ENCODE results near the gene PRSS57.
"Not testable (repeated sequence)": the region's sequence is repeated elsewhere in the genome, so short reads cannot be mapped to it uniquely, and the experiment has no call there.

Gene PRSS57

DNA sequence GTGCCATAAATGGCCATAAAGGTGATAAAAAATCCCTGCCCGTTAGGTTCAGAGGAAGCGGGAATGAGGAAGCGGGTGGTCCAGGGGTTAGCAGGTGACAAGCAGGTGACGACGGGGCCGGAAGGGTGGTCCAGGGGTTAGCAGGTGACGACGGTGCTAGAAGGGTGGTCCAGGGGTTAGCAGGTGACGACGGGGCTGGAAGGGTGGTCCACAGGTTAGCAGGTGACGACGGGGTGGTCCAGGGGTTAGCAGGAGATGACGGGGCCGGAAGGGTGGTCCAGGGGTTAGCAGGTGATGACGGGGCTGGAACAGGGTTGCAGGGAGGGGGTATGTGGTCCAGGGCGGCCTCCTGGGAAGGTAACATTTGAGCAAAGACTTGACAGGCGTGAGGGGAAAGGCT lies 6.3 kb downstream of the PRSS57 start:
- no peak for DNase-seq

GRCh38 chr19:688214-688613 lies 7.0 kb downstream of the PRSS57 start:
- DNase-seq: no peak

DNA sequence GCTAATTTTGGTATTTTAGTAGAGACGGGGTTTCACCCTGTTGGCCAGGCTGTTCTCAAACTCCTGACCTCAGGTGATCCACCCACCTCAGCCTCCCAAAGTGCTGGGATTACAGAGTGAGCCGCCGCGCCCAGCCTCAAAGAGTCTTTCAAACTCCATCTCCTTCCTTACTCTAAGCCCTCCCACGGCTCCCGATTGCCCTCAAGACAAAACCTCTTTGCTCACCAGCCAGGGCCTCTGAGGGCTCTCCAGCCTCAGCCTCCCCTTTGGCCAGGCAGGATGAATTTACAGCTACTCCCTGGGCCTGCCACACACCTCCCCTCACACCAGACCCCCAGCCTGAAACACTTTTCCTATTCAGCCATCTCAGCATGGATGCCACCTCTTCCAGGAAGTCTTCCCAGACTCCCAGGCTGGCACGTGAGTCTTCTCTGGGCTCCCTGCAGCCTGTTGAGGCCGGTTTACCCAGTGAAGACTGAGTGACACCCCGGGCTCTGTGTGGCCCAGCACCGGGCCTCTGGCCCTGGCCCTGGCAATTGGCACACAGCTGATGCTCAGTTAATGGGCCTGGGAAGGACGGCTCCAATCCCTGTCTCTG lies 7.6 kb downstream of the PRSS57 start:
- DNase-seq: no peak

DNA sequence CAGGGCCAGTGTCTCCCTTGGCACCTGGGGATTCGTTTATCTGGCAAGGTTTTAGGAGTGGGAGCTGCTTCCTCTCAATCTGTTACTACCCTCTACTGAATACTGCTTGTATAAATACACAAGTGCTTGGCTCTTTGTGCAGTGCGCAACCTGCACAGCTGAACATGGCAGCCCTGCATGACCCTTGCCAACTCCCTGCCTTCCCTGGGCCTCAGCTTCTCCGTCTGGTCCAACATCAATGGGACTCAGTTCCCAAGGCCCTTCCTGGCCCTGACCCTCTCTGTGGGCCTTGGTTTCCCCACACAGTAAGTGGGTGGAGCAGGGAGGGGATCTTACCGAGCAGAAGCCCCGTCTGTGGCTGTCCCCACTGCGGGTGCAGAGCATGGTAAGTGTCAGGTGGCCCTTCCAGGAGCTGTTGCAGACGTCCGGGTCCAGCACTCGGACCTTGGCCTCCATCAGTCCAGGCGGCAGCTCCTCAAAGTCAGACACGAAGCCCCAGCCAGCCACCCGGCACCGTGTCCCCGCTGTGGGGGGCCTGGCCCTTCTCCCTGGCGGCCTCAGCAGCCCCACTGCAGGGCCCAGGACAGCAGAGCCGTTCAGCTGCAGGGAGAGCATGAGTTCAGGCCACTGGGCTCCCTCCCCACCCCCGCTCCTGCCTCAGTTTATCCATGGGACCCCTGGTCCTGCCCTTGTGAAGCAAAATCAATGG lies 8.5 kb downstream of the PRSS57 start:
- DNase-seq: no peak

- no peak for DNase-seq
These were observed 9.8 kb downstream of the PRSS57 start for GRCh38 chr19:685454-685931.

DNA sequence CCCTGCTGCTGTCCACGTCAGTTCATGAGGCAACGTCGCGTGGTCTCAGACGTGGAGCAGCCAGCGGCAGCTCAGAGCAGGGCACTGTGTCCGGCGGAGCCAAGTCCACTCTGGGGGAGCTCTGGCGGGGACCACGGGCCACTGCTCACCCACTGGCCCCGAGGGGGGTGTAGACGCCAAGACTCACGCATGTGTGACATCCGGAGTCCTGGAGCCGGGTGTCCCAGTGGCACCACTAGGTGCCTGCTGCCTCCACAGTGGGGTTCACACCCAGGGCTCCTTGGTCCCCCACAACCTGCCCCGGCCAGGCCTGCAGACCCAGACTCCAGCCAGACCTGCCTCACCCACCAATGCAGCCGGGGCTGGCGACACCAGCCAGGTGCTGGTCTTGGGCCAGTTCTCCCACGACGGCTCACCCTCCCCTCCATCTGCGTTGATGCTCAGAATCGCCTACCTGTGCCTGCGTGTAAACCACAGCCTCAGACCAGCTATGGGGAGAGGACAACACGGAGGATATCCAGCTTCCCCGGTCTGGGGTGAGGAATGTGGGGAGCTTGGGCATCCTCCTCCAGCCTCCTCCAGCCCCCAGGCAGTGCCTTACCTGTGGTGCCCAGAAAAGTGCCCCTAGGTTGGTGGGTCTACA lies 12.5 kb downstream of the PRSS57 start:
- DNase-seq: no peak

DNA sequence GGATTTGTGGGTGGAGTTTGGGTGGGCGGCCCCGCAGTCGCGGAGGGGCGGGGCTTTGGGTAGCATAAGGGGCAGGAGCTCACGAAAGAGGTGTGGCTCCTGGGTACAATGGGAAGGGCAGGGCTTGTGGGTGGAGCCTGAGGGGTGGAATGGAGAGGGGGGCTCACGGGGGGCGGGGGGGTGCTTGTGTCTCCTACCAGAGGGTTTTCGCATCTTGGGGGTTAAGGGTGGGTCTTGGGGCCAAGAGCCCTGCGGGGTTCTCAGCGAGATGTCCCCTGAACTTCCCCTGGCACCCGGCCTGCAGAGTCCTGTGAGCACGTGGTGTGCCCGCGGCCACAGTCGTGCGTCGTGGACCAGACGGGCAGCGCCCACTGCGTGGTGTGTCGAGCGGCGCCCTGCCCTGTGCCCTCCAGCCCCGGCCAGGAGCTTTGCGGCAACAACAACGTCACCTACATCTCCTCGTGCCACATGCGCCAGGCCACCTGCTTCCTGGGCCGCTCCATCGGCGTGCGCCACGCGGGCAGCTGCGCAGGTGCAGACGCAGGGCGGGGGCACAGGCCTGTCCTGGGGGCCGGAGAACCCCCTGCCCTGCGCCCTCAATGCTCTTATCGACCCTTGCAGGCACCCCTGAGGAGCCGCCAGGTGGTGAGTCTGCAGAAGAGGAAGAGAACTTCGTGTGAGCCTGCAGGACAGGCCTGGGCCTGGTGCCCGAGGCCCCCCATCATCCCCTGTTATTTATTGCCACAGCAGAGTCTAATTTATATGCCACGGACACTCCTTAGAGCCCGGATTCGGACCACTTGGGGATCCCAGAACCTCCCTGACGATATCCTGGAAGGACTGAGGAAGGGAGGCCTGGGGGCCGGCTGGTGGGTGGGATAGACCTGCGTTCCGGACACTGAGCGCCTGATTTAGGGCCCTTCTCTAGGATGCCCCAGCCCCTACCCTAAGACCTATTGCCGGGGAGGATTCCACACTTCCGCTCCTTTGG lies 13.9 kb downstream of the PRSS57 start:
- peak; percentile 68 for DNase-seq

DNA sequence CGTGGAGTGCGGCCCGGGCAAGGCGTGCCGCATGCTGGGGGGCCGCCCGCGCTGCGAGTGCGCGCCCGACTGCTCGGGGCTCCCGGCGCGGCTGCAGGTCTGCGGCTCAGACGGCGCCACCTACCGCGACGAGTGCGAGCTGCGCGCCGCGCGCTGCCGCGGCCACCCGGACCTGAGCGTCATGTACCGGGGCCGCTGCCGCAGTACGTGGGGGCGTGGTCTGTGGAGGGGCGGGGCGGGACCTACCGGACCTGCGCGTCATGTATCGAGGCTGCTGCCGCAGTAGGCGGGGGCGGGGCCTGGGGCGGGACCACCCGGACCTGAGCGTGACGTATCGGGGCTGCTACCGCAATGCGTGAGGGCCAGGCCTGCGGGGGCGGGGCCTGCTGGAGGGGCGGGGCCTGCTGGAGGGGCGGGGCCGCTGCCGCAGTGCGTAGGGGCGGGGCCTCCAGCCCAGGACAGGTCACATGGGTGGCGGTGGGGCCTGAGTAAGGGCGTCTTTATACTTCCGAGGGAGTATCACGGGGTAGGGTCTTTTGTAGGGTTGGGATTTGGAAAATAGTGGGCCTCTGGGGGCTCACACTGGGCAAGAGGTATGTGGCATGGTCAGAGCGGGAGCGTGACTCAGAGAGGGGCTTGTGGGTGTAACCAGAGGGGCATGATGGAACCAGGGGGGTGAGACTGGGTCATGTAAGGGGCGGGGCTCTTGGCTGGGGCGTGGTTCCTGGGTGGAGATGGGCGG lies 14.8 kb downstream of the PRSS57 start:
- DNase-seq: peak; percentile 89

DNA sequence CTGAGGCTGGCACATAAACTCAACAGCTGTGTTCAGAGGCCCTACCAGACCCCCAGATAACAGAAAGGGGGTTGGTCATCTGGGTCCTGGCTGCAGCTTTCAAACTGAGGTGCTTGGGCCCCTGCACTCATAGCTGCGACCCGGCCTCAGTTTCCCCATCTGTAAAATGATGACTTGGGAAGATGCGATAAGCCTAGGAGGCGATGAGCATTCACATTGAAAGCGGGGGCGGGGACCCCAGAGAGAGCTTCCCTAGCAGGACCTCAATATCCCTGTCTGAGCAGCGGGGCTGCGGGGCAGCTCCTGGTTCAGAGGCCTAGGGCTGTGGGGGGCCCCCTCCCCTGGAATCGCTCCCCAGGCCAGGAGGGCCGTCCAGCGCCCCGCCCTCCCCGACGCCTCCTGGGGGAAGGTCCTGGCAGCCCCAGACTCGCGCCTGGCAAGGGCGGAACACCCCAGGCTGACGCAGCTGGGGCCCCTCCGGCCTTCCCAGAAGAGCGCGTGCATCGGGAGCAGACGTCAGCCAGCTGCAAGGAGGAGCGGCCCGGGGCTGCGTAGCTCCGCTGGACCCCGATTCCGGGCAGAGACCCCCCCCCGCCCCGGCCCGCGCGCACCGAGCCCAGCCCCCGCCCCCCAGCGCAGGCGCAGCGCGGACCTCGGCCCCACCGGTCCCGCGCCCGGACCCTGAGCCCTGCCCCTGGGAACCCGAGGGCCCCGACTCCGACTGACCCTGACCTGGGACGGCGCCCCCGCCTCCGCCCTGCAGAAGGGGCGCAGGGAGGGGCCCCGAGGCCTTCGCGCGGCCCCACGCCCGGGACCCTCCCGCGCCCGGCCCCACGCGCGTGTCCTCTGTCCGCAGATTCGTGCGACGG lies 15.6 kb downstream of the PRSS57 start:
- DNase-seq: no peak

DNA sequence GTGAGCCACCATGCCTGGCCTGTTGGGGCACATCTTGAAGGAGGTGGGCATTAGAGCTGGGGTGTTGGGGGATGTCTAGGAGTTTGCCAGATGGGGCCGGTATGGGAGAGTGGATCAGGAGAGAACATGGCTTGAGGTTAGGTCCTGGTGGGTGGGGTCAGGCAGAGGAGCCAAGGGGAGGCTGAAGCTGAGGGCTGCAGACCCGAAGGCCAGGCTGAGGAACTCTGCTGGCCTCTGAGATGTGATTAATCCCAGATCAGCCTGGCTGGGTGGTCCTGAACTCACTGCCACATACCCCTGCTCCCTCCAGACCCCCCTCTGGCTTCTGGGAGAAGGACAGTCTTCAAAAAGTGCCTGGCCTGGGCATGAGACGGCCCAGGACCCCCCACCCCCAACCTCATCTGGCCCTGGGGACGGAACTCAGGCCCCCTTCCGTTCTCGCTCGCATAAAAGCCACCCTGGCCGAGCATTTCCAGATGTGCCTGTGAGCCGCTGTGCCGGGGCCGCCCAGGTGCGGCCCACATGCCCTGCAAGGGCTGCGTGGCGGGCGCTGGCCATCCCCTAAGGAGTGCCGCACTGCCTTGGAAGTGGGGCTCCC lies 16.4 kb downstream of the PRSS57 start:
- no peak for DNase-seq

DNA sequence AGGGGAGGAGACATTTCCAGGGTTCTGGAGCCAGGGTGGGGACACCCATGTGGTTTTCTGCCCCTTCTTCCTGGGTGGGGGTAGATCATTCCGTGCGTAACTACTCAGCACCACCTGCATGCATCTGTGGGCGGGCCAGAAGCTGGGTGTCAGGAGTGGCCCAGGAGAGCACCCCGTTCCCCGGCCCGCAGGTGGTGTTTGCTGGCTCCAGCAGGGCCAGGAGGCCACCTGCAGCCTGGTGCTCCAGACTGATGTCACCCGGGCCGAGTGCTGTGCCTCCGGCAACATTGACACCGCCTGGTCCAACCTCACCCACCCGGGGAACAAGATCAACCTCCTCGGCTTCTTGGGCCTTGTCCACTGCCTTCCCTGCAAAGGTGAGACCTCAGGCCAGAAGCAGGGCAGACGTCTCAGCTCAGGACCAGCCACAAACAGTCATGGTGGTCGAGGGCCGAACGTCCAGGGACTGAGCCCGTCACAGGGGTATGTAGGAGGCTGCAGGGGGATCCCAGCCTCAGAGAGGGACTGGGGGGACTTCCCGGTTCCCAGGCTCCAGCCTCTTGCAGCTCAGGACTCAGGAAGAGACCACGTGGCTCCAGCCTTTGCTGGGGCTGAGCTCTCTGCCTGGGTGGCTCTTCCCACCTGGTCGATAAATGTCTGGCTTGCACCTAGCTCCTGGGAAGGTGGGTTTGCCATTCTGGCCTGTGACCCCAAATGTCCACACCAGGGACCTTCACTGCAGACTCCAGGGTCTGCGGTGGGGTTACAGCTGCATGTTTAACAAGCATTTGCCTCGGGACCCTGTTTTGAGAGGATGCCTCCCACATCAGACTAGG lies 17.4 kb downstream of the PRSS57 start:
- DNase-seq: no peak

- DNase-seq: no peak
These were observed 18.1 kb downstream of the PRSS57 start for GRCh38 chr19:677201-677600.

GRCh38 chr19:676339-677105 lies 18.7 kb downstream of the PRSS57 start, which contains the start of gene FSTL3:
TSS of gene FSTL3 (plus strand) at chr19:676392. CDS start at chr19:676424, 32 bp downstream.
- no peak for DNase-seq

DNA sequence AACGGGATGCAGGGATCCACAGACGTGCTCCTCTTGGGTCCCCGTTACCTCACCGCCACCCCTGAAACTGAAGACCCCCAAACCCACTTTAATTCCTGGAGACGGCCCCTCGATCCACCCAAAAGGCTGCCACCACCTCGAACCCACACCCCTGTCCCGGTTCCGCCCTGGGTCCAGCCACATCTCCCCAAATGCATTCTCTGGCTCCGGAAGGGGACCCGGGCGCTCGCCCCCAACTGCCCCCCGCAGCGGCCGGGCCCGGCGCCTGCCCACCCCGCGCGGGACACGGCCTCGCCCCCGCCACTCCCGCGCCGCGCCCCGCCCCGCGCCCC lies 19.3 kb downstream of the PRSS57 start:
- no peak for DNase-seq

GRCh38 chr19:674282-675151 lies 20.7 kb downstream of the PRSS57 start:
- DNase-seq: no peak

DNA sequence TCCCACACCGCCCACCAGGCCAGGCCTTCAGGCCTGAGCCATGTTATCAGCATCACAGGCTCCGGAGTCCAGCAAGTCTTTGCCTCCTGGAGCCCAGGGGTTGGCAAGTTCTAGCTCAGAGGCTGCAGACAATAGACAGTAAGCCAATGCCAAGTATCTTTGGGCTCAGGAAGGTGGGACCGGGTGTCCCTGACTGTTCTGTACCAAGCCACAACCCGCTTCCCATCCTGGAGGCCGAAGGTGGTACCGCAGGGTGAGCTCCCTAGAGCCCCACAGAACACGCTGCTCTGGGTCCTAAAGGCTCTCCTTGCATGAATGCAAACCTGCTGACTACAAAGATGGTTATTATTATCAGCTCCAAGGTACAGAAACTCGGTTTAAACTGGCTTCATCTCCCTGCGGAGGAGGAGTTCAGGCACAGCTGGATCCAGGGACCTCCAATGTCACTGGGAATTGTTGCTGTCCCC lies 24.6 kb downstream of the PRSS57 start:
- no peak for DNase-seq

DNA sequence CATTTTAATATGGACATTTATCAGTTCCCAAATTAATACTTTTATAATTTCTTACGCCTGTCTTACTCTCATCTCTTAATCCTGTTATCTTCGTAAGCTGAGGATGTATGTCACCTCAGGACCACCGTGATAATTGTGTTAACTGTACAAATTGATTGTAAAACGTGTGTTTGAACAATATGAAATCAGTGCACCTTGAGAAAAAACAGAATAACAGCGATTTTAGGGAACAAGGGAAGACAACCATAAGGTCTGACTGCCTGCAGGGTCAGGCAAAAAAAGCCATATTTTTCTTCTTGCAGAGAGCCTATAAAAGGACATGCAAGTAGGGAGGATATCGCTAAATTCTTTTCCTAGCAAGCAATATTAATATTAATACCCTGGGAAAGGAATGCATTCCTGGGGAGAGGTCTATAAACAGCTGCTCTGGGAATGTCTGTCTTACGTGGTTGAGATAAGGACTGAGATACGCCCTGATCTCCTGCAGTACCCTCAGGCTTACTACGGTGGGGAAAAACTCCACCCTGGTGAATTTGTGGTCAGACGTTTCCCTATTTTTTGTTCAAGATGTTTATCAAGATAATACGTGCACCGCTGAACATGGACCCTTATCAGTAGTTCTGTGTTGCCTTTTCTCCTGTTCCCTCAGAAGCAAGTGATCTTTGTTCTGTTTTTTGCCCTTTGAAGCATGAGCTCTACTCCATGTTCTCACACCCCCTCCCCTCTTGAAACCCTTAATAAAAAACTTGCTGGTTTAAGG lies 26.4 kb downstream of the PRSS57 start:
- DNase-seq: not testable (repeated sequence)

Measured in NCI-H1048 (cell line).